Globus pallidus (tissue), 1 donor: ENCODE data around the gene SLC39A6.
A peak's percentile ranks its signal among the peaks of the same experiment; 100 is the strongest.

Source experiments
- DNase-seq: peaks from one replicate; pipeline ENCODE4 v3.0.0-alpha.2; 2015; ENCODE audit warnings: low spot score

Gene SLC39A6

GRCh38 chr18:36058674-36059073 is 70.5 kb downstream of the SLC39A6 start:
- peak; percentile 40 for DNase-seq
